ENCODE data around the gene ITIH4.

The ITIH4 gene

GRCh38 chr3:52829906-52830463 is 487 bp downstream of the ITIH4 start:
- no peak for DNase-seq

- no peak for DNase-seq
These were observed 990 bp downstream of the ITIH4 start for GRCh38 chr3:52829482-52829881.

GRCh38 chr3:52827866-52828376 is 2.6 kb downstream of the ITIH4 start:
- no peak for DNase-seq

- no peak for DNase-seq
These were observed 3.0 kb downstream of the ITIH4 start for GRCh38 chr3:52827441-52827840.

GRCh38 chr3:52824037-52824436 is 6.4 kb downstream of the ITIH4 start:
- DNase-seq: no peak

- no peak for DNase-seq
These were observed 8.1 kb downstream of the ITIH4 start for GRCh38 chr3:52822363-52822762.

- no peak for DNase-seq
These were observed 9.7 kb downstream of the ITIH4 start for GRCh38 chr3:52820736-52821135.

- no peak for DNase-seq
These were observed 10.5 kb downstream of the ITIH4 start for GRCh38 chr3:52819936-52820335.

- DNase-seq: no peak
These were observed 12.6 kb downstream of the ITIH4 start for GRCh38 chr3:52817860-52818259.

- no peak for DNase-seq
These were observed 13.3 kb downstream of the ITIH4 start for GRCh38 chr3:52817221-52817620.

GRCh38 chr3:52816654-52817053 is 13.8 kb downstream of the ITIH4 start:
- no peak for DNase-seq

GRCh38 chr3:52816199-52816598 is 14.3 kb downstream of the ITIH4 start:
- no peak for DNase-seq

GRCh38 chr3:52813810-52814209 is 16.7 kb downstream of the ITIH4 start:
- DNase-seq: no peak

GRCh38 chr3:52811452-52812011 is 18.9 kb downstream of the ITIH4 start:
- no peak for DNase-seq

GRCh38 chr3:52810923-52811322 is 19.5 kb downstream of the ITIH4 start:
- no peak for DNase-seq

GRCh38 chr3:52809662-52810377 is 20.7 kb downstream of the ITIH4 start:
- DNase-seq: no peak

- DNase-seq: no peak
These were observed 21.3 kb downstream of the ITIH4 start for GRCh38 chr3:52809149-52809548.

GRCh38 chr3:52805270-52806039 is 25.0 kb downstream of the ITIH4 start:
- DNase-seq: no peak

GRCh38 chr3:52801839-52802238 is 28.6 kb downstream of the ITIH4 start:
- no peak for DNase-seq

- DNase-seq: no peak
These were observed 30.4 kb downstream of the ITIH4 start for GRCh38 chr3:52800079-52800478.

GRCh38 chr3:52798978-52799476 is 31.4 kb downstream of the ITIH4 start:
- peak; percentile 18 for DNase-seq

- DNase-seq: no peak
These were observed 32.0 kb downstream of the ITIH4 start for GRCh38 chr3:52798376-52798977.

- DNase-seq: no peak
These were observed 34.1 kb downstream of the ITIH4 start for GRCh38 chr3:52796411-52796810.
